CD4-positive, alpha-beta memory T cell (primary cell): ENCODE measurements around the gene AMIGO1. TPM values are rescaled to one million over a fixed set of nuclear protein-coding genes. Genes with fewer than 3 reads are reported as not detected.

Experiments
- CTCF ChIA-PET: fragments of 350-600 bp; sonication (Branson Sonifier 250); formaldehyde crosslinking; loops from one replicate; lab custom pipeline; 2021; ENCODE audit warnings: inconsistent platforms; ENCODE audit not compliant: partially characterized antibody; lab: Charles Lee
- POLR2A ChIA-PET: fragments of 350-600 bp; sonication (Branson Sonifier 250); formaldehyde crosslinking; loops from one replicate; lab custom pipeline; 2021; ENCODE audit not compliant: partially characterized antibody; lab: Charles Lee
- DNase-seq, 5 donors: peaks; one replicate each; pipeline versions ENCODE4 v3.0.0 to v3.0.0-alpha.2; 2020 to 2022; ENCODE audit warnings: mixed read lengths in 1 of 5
- H3K27ac ChIP-seq: one replicate; pipeline ENCODE4 v1.7.0; 2013; ENCODE audit warnings: low read depth, low read length
- H3K27me3 ChIP-seq: 2 replicates; pipeline ENCODE4 v1.7.0; 2013; ENCODE audit warnings: mild to moderate bottlenecking, low read length, moderate library complexity; ENCODE audit not compliant: insufficient read depth
- H3K36me3 ChIP-seq: 2 replicates; pipeline ENCODE4 v1.7.0; 2013; ENCODE audit warnings: mild to moderate bottlenecking, low read length, moderate library complexity; ENCODE audit not compliant: insufficient read depth
- H3K4me1 ChIP-seq: 2 replicates; pipeline ENCODE4 v1.7.0; 2013; ENCODE audit warnings: mild to moderate bottlenecking, low read length, moderate library complexity; ENCODE audit not compliant: insufficient read depth
- H3K4me3 ChIP-seq, 2 donors: one replicate each; pipeline ENCODE4 v1.7.0; 2013; ENCODE audit warnings: low read length in 2 of 2, mild to moderate bottlenecking in 1 of 2
- H3K9me3 ChIP-seq, 2 donors: one replicate each; pipeline ENCODE4 v1.7.0; 2013; ENCODE audit warnings: low read length in 2 of 2, control low read depth in 1 of 2; ENCODE audit not compliant: control insufficient read depth in 1 of 2
- H3K27ac Mint-ChIP-seq, 7 donors: one replicate each; pipeline ENCODE4 v1.8.0; 2020 to 2021; ENCODE audit warnings: mixed read lengths in 7 of 7, mild to moderate bottlenecking in 6 of 7, inconsistent platforms in 3 of 7, moderate library complexity in 3 of 7
- H3K27me3 Mint-ChIP-seq, 2 donors: one replicate each; pipeline ENCODE4 v1.8.0; 2020 to 2021; ENCODE audit warnings: mixed read lengths in 2 of 2
- H3K36me3 Mint-ChIP-seq, 2 donors: one replicate each; pipeline ENCODE4 v1.8.0; 2020 to 2021; ENCODE audit warnings: mixed read lengths in 2 of 2, inconsistent platforms in 1 of 2, mild to moderate bottlenecking in 1 of 2
- H3K4me1 Mint-ChIP-seq, 4 donors: one replicate each; pipeline ENCODE4 v1.8.0; 2020 to 2021; ENCODE audit warnings: mixed read lengths in 4 of 4, mild to moderate bottlenecking in 1 of 4
- H3K4me3 Mint-ChIP-seq, 8 donors: one replicate each; pipeline ENCODE4 v1.8.0; 2020 to 2021; ENCODE audit warnings: mixed read lengths in 8 of 8, mild to moderate bottlenecking in 7 of 8, moderate library complexity in 6 of 8, inconsistent platforms in 3 of 8
- H3K9me3 Mint-ChIP-seq, 8 donors: one replicate each; pipeline ENCODE4 v1.8.0; 2020 to 2021; ENCODE audit warnings: mixed read lengths in 8 of 8, mild to moderate bottlenecking in 5 of 8, inconsistent platforms in 3 of 8, moderate library complexity in 1 of 8
- intact Hi-C: fragments of 100-400 bp; cut with micrococcal nuclease; formaldehyde crosslinking; loops from one replicate; pipeline ENCODE4 v1.15.1; 2023
- polyA plus RNA-seq, 2 donors: library from polyadenylated mRNA; unstranded; fragments of 300-500 nt; fragmentation: Illumina TruSeq; gene quantifications; one replicate each; pipeline ENCODE4 v1.2.3, GENCODE V29; 2021
- total RNA-seq, 2 experiments: library from RNA; stranded (reverse); gene quantifications; one replicate each; pipeline ENCODE4 v1.2.3, GENCODE V29; 2021

The AMIGO1 gene
- total and polyA plus RNA-seq, 4 experiments from 2014 or later = 6.4 to 29.3 (median 23.9) TPM

DNA sequence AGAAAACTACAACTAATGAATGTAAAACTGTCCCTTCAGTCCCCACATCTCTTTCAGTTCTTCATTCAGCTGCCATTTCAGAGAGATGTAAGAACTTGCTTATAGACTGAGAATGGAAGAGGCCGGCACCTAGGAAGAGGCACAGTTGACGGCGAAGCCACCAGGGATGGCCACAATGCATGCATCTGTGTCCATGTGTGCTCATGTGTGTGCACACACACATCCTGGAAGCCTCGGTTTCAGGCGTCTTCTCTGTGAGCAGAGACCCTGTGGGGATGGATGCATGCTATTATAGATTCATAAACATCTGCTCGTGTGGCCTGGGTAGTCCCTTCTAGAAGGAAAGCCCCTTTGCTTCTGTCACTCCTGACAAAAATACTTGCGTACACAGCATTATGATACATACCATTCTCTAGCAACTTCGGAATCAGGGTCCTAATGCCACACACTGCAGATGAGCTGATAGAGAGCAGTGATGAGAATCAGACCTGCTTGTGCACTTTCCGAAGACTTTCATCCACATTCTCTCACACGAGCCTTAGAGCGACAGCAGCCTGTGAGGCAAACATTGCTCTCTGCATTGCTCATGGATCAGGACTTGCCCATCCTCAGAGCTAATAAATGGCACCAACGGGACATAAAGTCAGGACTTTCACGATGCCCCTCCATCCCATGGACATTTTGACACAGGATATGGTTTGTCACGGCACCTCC lies 17.7 kb upstream of the AMIGO1 start:
- Histone ChIP-seq H3K27ac (no peak overlapping the region), H3K4me3 (no peak overlapping the region), H3K9me3 (no peaks in the 10 kb centered on the region), H3K4me1 (peaks cover 19% of the 10 kb centered on the region), H3K36me3 (no peaks in the 10 kb centered on the region), H3K27me3 (no peaks in the 10 kb centered on the region)
- H3K36me3 Mint-ChIP-seq = no peaks in the 10 kb centered on the region
- intact Hi-C loops = no loop called here
- H3K27ac Mint-ChIP-seq = peak overlapping the region in 1 of 7 donors; percentile 24
- ChIA-PET CTCF (interaction anchor here (0.6 to 21.4 kb wide), 2 partner anchors 27 to 408 kb away, joined by 3 to 1669 read pairs; partner anchors contain the start of genes AMIGO1, ATXN7L2 and CYB561D1), POLR2A (interaction anchor here (9.8 kb wide), 1 partner anchor 28 kb away, joined by 438 read pairs; the partner anchor contains the start of genes AMIGO1 and CYB561D1)
- no peaks in the 10 kb centered on the region for H3K9me3 Mint-ChIP-seq
- DNase-seq = no peak
- H3K4me3 Mint-ChIP-seq = no peak overlapping the region
- peaks cover 13 to 27% (median 18%) of the 10 kb centered on the region in 4 donors for H3K4me1 Mint-ChIP-seq
- peaks cover under 1 to 2% of the 10 kb centered on the region in 2 donors for H3K27me3 Mint-ChIP-seq

DNA sequence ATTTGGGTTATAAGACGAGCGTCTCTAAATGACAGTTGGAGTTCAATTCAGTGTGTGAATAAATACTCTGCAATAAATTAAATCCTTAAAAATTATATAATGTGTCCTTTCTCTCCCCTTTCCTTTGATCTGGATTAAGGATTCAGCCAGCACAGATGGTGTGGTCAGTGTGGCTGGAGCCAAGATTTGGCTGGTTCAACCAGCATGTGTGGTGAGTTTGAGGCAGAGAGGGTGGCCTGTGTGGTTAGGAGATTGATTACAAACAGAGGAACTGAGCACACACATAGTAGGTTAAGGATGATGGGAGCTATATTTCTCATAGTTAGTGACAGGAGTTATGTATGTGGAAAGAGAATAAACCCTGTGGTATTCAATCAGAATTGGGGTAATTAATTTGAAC lies 14.2 kb upstream of the AMIGO1 start:
- DNase-seq = no peak
- CTCF ChIA-PET = interaction anchor here (1.5 to 21.4 kb wide), 3 partner anchors 8 to 23 kb away, joined by 9 to 1669 read pairs (median 14); partner anchors contain the start of genes AMIGO1, ATXN7L2 and CYB561D1
- H3K9me3 ChIP-seq = no peaks in the 10 kb centered on the region
- Mint-ChIP-seq H3K36me3 (no peaks in the 10 kb centered on the region), H3K27me3 (peaks cover 2% of the 10 kb centered on the region in 2 donors), H3K9me3 (peaks cover 0 to 1% (median 0%) of the 10 kb centered on the region in 8 donors), H3K27ac (peak overlapping the region in 1 of 7 donors; percentile 74), H3K4me3 (no peak overlapping the region), H3K4me1 (peaks cover 0 to 2% (median 0%) of the 10 kb centered on the region in 4 donors)
- H3K36me3 ChIP-seq = no peaks in the 10 kb centered on the region
- H3K27ac ChIP-seq = no peak overlapping the region
- POLR2A ChIA-PET = interaction anchor here (1.6 kb wide), 1 partner anchor 14 kb away, joined by 5 read pairs; the partner anchor contains the start of gene AMIGO1
- no peaks in the 10 kb centered on the region for H3K4me1 ChIP-seq
- no peak overlapping the region for H3K4me3 ChIP-seq
- H3K27me3 ChIP-seq = no peaks in the 10 kb centered on the region
- intact Hi-C loops = no loop called here

DNA sequence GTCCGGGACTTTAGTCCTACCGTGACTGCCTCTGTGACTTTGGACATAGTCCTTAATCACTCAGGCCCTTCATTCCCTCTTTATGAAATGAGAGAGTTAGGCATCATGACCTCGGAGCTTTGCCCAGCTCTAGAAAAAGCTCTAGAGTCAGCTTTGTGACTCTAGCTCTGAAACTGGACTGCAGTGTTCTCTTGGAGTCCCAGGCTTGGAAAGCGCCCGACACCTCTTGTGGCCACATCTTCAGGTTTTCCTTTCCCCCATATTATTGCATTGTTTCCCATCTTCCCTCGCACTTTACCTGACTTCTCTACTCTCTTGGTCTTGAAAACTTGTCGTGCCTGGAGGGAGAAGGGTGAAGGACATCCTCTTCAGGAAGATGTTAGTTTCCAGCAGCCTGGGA lies 12.5 kb upstream of the AMIGO1 start:
- H3K27me3 ChIP-seq = no peaks in the 10 kb centered on the region
- H3K36me3 ChIP-seq = no peaks in the 10 kb centered on the region
- peaks cover 0 to 1% (median 0%) of the 10 kb centered on the region in 8 donors for H3K9me3 Mint-ChIP-seq
- H3K4me3 Mint-ChIP-seq = no peak overlapping the region
- no peak overlapping the region for H3K4me3 ChIP-seq
- POLR2A ChIA-PET = no interaction called here
- no peaks in the 10 kb centered on the region for H3K4me1 ChIP-seq
- no peak overlapping the region for H3K27ac ChIP-seq
- DNase-seq = no peak
- H3K27ac Mint-ChIP-seq = peak overlapping the region in 2 of 7 donors; percentile 18 to 48
- CTCF ChIA-PET = interaction anchor here (2.4 to 21.4 kb wide), 2 partner anchors 10 to 22 kb away, joined by 14 to 1669 read pairs; partner anchors contain the start of genes AMIGO1, ATXN7L2 and CYB561D1
- H3K36me3 Mint-ChIP-seq = no peaks in the 10 kb centered on the region
- no peaks in the 10 kb centered on the region for H3K9me3 ChIP-seq
- peaks cover 0 to 2% (median 0%) of the 10 kb centered on the region in 4 donors for H3K4me1 Mint-ChIP-seq
- intact Hi-C loops = no loop called here
- H3K27me3 Mint-ChIP-seq = peaks cover 2% of the 10 kb centered on the region in 2 donors

DNA sequence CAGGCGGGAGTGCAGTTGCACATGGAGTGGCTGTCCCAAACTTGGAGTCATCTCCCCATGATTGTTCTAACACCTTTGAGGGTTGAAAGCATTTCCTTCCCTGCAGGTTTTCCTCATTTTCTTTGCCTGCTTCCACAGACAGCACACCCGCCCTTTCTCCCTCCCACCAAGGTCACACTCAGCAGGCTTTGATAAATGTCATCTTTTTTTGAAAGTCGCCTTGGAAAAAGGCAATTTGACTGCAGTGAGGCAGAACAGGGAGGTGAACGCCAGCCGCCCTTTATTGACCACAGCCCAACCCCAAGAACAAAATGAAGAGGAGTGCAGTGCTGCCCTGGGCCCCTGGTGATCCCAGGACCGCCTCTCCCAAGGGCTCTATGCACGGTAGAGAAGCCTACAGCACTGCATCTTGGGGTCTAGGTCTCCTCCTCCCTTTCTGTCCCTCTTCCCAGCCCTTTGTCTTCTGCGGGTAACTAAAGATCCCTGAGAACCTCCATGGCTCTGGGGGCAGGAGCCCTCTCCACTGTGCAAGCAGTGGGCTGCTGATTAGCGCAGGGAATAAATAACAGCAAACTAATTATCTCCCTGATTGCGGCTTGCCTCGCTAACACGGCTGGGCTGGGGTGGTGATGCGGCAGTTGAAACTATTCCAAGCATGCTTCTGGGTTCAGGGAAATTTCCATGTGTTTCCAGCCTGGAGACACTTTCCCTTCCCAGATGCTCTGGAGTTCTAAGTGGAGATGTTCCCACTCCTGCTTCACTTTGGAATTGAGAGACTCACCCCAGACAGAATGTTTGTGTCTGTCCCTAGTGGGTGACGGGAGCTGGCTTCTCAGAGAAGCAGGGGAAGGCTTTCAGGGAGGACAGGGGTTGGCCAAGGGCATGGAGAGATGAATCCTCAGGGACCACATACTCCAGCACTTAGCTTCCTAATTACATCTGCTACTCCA lies 11.8 kb upstream of the AMIGO1 start:
- ChIA-PET POLR2A (no interaction called here), CTCF (interaction anchor here (1.1 to 24.9 kb wide), 6 partner anchors 11 to 244 kb away, joined by 4 to 1669 read pairs (median 14); partner anchors contain the start of genes AMIGO1, ATXN7L2 and CYB561D1)
- Mint-ChIP-seq H3K27me3 (peaks cover 2% of the 10 kb centered on the region in 2 donors), H3K4me1 (peaks cover 0 to 2% (median 0%) of the 10 kb centered on the region in 4 donors), H3K4me3 (no peak overlapping the region), H3K36me3 (peaks cover 0 to 3% of the 10 kb centered on the region in 2 donors), H3K9me3 (peaks cover 0 to 1% (median 0%) of the 10 kb centered on the region in 8 donors), H3K27ac (no peak overlapping the region)
- no peak overlapping the region for H3K27ac ChIP-seq
- no peaks in the 10 kb centered on the region for H3K4me1 ChIP-seq
- no peaks in the 10 kb centered on the region for H3K36me3 ChIP-seq
- H3K9me3 ChIP-seq = no peaks in the 10 kb centered on the region
- no peaks in the 10 kb centered on the region for H3K27me3 ChIP-seq
- intact Hi-C loops = no loop called here
- no peak for DNase-seq
- no peak overlapping the region for H3K4me3 ChIP-seq

DNA sequence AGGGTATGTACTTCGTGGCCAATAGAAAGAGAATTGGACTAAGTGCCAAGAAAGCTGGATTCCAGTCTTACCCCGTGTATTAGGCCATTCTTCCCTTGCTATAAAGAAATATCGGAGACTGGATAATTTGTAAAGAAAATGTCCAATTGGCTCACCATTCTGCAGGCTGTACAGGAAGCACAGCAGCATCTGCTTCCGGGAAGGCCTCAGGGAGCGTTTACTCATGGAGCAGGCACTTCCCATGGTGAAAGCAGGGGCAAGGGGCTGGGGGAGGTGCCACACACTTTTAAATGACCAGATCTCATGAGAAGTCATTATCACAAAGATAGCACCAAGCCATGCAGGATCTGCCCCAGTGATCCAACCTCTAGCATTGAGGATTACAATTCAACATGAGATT lies 7.8 kb upstream of the AMIGO1 start:
- no peak overlapping the region for H3K27ac Mint-ChIP-seq
- peaks cover 0 to 7% (median 0%) of the 10 kb centered on the region in 4 donors for H3K4me1 Mint-ChIP-seq
- Histone ChIP-seq H3K9me3 (no peaks in the 10 kb centered on the region), H3K27me3 (no peaks in the 10 kb centered on the region), H3K4me3 (no peak overlapping the region), H3K36me3 (no peaks in the 10 kb centered on the region), H3K27ac (no peak overlapping the region), H3K4me1 (no peaks in the 10 kb centered on the region)
- POLR2A ChIA-PET = interaction anchor here (16.4 kb wide), 1 partner anchor 20 kb away, joined by 292 read pairs; the partner anchor contains the start of gene CYB561D1
- no peak overlapping the region for H3K4me3 Mint-ChIP-seq
- CTCF ChIA-PET = interaction anchor here (24.9 to 37.2 kb wide), 2 partner anchors 14 to 24 kb away, joined by 594 to 1669 read pairs; partner anchors contain the start of genes ATXN7L2, CYB561D1 and GPR61
- intact Hi-C loops = no loop called here
- peaks cover 0 to 3% of the 10 kb centered on the region in 2 donors for H3K36me3 Mint-ChIP-seq
- peaks cover 0 to 2% of the 10 kb centered on the region in 2 donors for H3K27me3 Mint-ChIP-seq
- peaks cover 0 to 1% (median 0%) of the 10 kb centered on the region in 8 donors for H3K9me3 Mint-ChIP-seq
- DNase-seq = no peak

DNA sequence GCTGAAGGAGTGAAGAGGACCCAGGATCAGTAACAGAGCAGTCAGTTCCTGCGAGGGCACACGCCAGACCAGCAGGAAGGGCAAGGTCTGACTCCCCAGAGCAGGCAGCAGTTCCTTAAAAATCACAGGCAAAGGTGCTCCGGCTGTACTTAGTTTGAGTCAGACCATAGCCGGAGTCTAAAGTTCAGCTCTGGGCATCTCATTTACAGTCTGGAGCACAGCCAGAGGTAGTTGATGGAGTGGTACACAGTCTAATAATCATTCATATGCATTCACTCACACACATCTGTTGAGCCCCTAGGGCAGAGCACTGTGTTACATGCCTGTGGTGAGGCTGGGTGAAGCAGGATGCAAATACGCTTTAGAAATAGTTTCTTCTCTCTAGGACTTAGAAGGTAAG lies 7.3 kb upstream of the AMIGO1 start:
- Mint-ChIP-seq H3K27me3 (no peaks in the 10 kb centered on the region), H3K4me1 (peaks cover 0 to 7% (median under 1%) of the 10 kb centered on the region in 4 donors), H3K36me3 (peaks cover 0 to 3% of the 10 kb centered on the region in 2 donors), H3K9me3 (no peaks in the 10 kb centered on the region), H3K27ac (peak overlapping the region in 1 of 7 donors; percentile 14), H3K4me3 (no peak overlapping the region)
- Histone ChIP-seq H3K9me3 (no peaks in the 10 kb centered on the region), H3K36me3 (no peaks in the 10 kb centered on the region), H3K4me3 (no peak overlapping the region), H3K4me1 (no peaks in the 10 kb centered on the region), H3K27me3 (no peaks in the 10 kb centered on the region), H3K27ac (no peak overlapping the region)
- POLR2A ChIA-PET = interaction anchor here (16.4 kb wide), 1 partner anchor 20 kb away, joined by 292 read pairs; the partner anchor contains the start of gene CYB561D1
- no peak for DNase-seq
- intact Hi-C loops = no loop called here
- CTCF ChIA-PET = interaction anchor here (1.6 to 37.2 kb wide), 3 partner anchors 15 to 239 kb away, joined by 6 to 1669 read pairs (median 594); partner anchors contain the start of genes ATXN7L2, CYB561D1 and GPR61
